Measurements from ENCODE around the gene RTKN.

The RTKN gene

GRCh38 chr2:74457549-74458131, 15.9 kb upstream of the RTKN start:
- TF ChIP-seq CTCF (IDR thresholded peaks at IDR 0.05; ENCODE audit: unreplicated experiment in 3 of 3): no peak
- H3K4me1 Mint-ChIP-seq: peaks cover 42% of the 10 kb centered on the region
- no peaks in the 10 kb centered on the region for H3K27me3 Mint-ChIP-seq (ENCODE audit: low read depth)
- peak overlapping the region; percentile 83 to 99 (median 96) for H3K27ac Mint-ChIP-seq
- H3K36me3 Mint-ChIP-seq (ENCODE audit: low read depth): peaks cover 5% of the 10 kb centered on the region
- H3K9me3 Mint-ChIP-seq: no peaks in the 10 kb centered on the region
- peak overlapping the region; percentile 94 to 97 (median 96) for H3K4me3 Mint-ChIP-seq

GRCh38 chr2:74457129-74457548, 15.4 kb upstream of the RTKN start:
- peaks cover 42% of the 10 kb centered on the region for H3K4me1 Mint-ChIP-seq
- no peaks in the 10 kb centered on the region for H3K27me3 Mint-ChIP-seq (ENCODE audit: low read depth)
- H3K4me3 Mint-ChIP-seq: peak overlapping the region; percentile 94 to 97 (median 96)

GRCh38 chr2:74454654-74455511, 13.1 kb upstream of the RTKN start, which contains the start of gene INO80B:
Gene INO80B, plus strand, starts transcription at chr2:74455087. Its CDS starts 30 bp downstream, at chr2:74455117.
- Mint-ChIP-seq H3K4me3 (peak within 1 kb of the TSS; percentile 94 to 97 (median 96)), H3K27ac (peak within 1 kb of the TSS; percentile 83 to 99 (median 96)), H3K36me3 (ENCODE audit: low read depth) (no peaks in the 10 kb centered on the region), H3K27me3 (ENCODE audit: low read depth) (no peaks in the 10 kb centered on the region), H3K4me1 (peaks cover 42% of the 10 kb centered on the region), H3K9me3 (no peaks in the 10 kb centered on the region)
- no peak for TF ChIP-seq CTCF (IDR thresholded peaks at IDR 0.05; ENCODE audit: unreplicated experiment in 3 of 3)

More at GRCh38 chr2:74457129-74457548, 15.4 kb upstream of the RTKN start:
- no peaks in the 10 kb centered on the region for H3K9me3 Mint-ChIP-seq
- peak overlapping the region; percentile 83 to 99 (median 96) for H3K27ac Mint-ChIP-seq
- no peak for TF ChIP-seq CTCF (IDR thresholded peaks at IDR 0.05; ENCODE audit: unreplicated experiment in 3 of 3)
- peaks cover 3% of the 10 kb centered on the region for H3K36me3 Mint-ChIP-seq (ENCODE audit: low read depth)

DNA sequence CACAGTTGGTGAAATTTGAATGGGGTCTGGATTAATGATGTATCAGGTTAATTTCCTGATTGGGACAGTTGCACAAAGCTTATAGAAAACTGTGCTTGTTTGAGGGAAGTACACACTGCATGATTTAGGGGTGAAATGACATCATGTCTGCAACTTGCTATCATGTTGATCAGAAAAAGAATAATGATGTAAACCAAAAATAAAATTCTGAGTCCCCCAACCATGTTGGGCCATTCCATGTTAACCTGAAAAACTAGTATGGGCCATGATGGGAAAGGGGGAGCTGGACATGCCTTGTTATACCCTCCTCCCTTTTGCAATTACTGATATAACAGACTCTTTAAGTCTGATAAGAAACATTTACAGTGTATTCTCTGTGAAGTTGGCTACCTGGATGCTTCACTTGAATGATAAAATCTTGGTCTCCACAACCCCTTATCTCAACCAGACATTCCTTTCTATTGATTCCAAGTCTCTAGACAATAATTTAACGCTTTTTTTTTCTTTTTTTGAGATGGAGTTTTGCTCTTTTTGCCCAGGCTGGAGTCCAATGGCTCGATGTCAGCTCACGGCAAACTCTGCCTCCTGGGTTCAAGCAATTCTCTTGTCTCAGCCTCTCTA, 8.9 kb upstream of the RTKN start:
- Mint-ChIP-seq H3K36me3 (ENCODE audit: low read depth) (no peaks in the 10 kb centered on the region), H3K27ac (no peak overlapping the region), H3K4me1 (peaks cover 14% of the 10 kb centered on the region), H3K9me3 (no peaks in the 10 kb centered on the region), H3K4me3 (no peak overlapping the region), H3K27me3 (ENCODE audit: low read depth) (no peaks in the 10 kb centered on the region)
- no peak for TF ChIP-seq CTCF (IDR thresholded peaks at IDR 0.05; ENCODE audit: unreplicated experiment in 3 of 3)

DNA sequence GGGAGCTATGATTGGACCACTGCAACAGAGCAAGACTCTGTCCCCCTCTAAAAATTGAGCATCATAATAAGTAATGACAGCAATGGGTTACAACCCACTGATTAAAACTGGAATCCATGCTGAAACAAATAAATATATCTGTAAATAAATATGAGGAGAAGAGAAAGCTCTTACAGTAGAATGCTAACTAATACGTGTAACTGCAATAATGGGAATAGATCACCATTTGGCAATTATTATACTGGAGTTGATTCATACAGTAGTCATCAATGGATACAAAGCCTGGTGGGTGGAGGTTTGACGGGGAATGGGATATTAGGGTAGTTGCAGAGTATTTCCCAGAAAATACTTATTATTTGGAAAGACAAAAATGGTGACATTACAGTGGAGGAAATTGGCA, 7.0 kb upstream of the RTKN start:
- H3K4me1 Mint-ChIP-seq: peaks cover 9% of the 10 kb centered on the region
- no peak overlapping the region for H3K4me3 Mint-ChIP-seq
- H3K9me3 Mint-ChIP-seq: no peaks in the 10 kb centered on the region
- H3K27ac Mint-ChIP-seq: no peak overlapping the region
- no peak for TF ChIP-seq CTCF (IDR thresholded peaks at IDR 0.05; ENCODE audit: unreplicated experiment in 3 of 3)
- H3K27me3 Mint-ChIP-seq (ENCODE audit: low read depth): no peaks in the 10 kb centered on the region
- no peaks in the 10 kb centered on the region for H3K36me3 Mint-ChIP-seq (ENCODE audit: low read depth)

Data from nephron (organoid).